ENCODE results near the gene FLNB. TPM values are rescaled to one million over a fixed set of nuclear protein-coding genes. Genes with fewer than 3 reads are reported as not detected.
A peak's percentile ranks its signal among the peaks of the same experiment; 100 is the strongest.

FLNB gene
- total and polyA plus RNA-seq, 2 experiments from 2014 or later = 69.4 to 172 TPM

GRCh38 chr3:58215317-58216025, 207.2 kb downstream of the FLNB start:
- no peaks in the 10 kb centered on the region for H3K9me2 ChIP-seq (replicated peaks; ENCODE audit: insufficient read depth)
- TF ChIP-seq EZH2phosphoT487 (IDR thresholded peaks at IDR 0.05; ENCODE audit: low read depth, severe bottlenecking, unreplicated experiment) = no peak
- no peak for TF ChIP-seq CTCF (IDR thresholded peaks at IDR 0.05; ENCODE audit: poor library complexity)
- TF ChIP-seq EZH2 (IDR thresholded peaks at IDR 0.05; ENCODE audit: borderline replicate concordance) = no peak

GRCh38 chr3:58216496-58217195, 208.4 kb downstream of the FLNB start:
- TF ChIP-seq EZH2 (IDR thresholded peaks at IDR 0.05; ENCODE audit: borderline replicate concordance) = no peak
- TF ChIP-seq CTCF (IDR thresholded peaks at IDR 0.05; ENCODE audit: poor library complexity) = no peak
- TF ChIP-seq EZH2phosphoT487 (IDR thresholded peaks at IDR 0.05; ENCODE audit: low read depth, severe bottlenecking, unreplicated experiment) = no peak
- H3K4me3 ChIP-seq = no peak overlapping the region
- H3K4me2 ChIP-seq = peak overlapping the region; percentile 62
- WGBS (ENCODE audit: low lambda C conversion rate, missing lambda C conversion rate) = 76% methylated on average over 10 of the region's 10 CpGs
- H3K79me2 ChIP-seq = no peaks in the 10 kb centered on the region
- H3K27me3 ChIP-seq = no peaks in the 10 kb centered on the region
- H3K9me2 ChIP-seq (replicated peaks; ENCODE audit: insufficient read depth) = no peaks in the 10 kb centered on the region
- no peak overlapping the region for H3K27ac ChIP-seq
- H2AFZ ChIP-seq = no peak overlapping the region
- no peak for DNase-seq (ENCODE audit: low spot score)
- no peaks in the 10 kb centered on the region for H4K20me1 ChIP-seq (ENCODE audit: insufficient read depth, poor library complexity, severe bottlenecking)
- no peaks in the 10 kb centered on the region for H3K36me3 ChIP-seq (replicated peaks; ENCODE audit: insufficient read depth, low read depth)
- peaks cover 2% of the 10 kb centered on the region for H3K4me1 ChIP-seq (ENCODE audit: insufficient read depth)
- no peaks in the 10 kb centered on the region for H3K9me3 ChIP-seq (ENCODE audit: low read depth)

More at GRCh38 chr3:58215317-58216025, 207.2 kb downstream of the FLNB start:
- Histone ChIP-seq H3K27me3 (no peaks in the 10 kb centered on the region), H4K20me1 (ENCODE audit: insufficient read depth, poor library complexity, severe bottlenecking) (no peaks in the 10 kb centered on the region), H2AFZ (no peak overlapping the region), H3K9me3 (ENCODE audit: low read depth) (no peaks in the 10 kb centered on the region), H3K4me3 (no peak overlapping the region), H3K4me2 (no peak overlapping the region), H3K4me1 (ENCODE audit: insufficient read depth) (no peaks in the 10 kb centered on the region), H3K79me2 (no peaks in the 10 kb centered on the region), H3K27ac (peak overlapping the region; percentile 75), H3K36me3 (replicated peaks; ENCODE audit: insufficient read depth, low read depth) (no peaks in the 10 kb centered on the region)
- no peak for DNase-seq (ENCODE audit: low spot score)
- WGBS (ENCODE audit: low lambda C conversion rate, missing lambda C conversion rate) = 78% methylated on average over 9 of the region's 10 CpGs

- no peak overlapping the region for H2AFZ ChIP-seq
- no peaks in the 10 kb centered on the region for H3K79me2 ChIP-seq
- no peaks in the 10 kb centered on the region for H3K27me3 ChIP-seq
- no peaks in the 10 kb centered on the region for H4K20me1 ChIP-seq (ENCODE audit: insufficient read depth, poor library complexity, severe bottlenecking)
- H3K9me3 ChIP-seq (ENCODE audit: low read depth) = no peaks in the 10 kb centered on the region
- no peak overlapping the region for H3K27ac ChIP-seq
- H3K36me3 ChIP-seq (replicated peaks; ENCODE audit: insufficient read depth, low read depth) = no peaks in the 10 kb centered on the region
- H3K4me2 ChIP-seq = peak overlapping the region; percentile 62
- peak; percentile 75 for DNase-seq (ENCODE audit: low spot score)
- TF ChIP-seq EZH2 (IDR thresholded peaks at IDR 0.05; ENCODE audit: borderline replicate concordance) = no peak
- peak; percentile 60 for TF ChIP-seq CTCF (IDR thresholded peaks at IDR 0.05; ENCODE audit: poor library complexity)
- peaks cover 5% of the 10 kb centered on the region for H3K4me1 ChIP-seq (ENCODE audit: insufficient read depth)
- H3K9me2 ChIP-seq (replicated peaks; ENCODE audit: insufficient read depth) = no peaks in the 10 kb centered on the region
- 25% methylated on average over 15 of the region's 15 CpGs for WGBS (ENCODE audit: low lambda C conversion rate, missing lambda C conversion rate)
- H3K4me3 ChIP-seq = no peak overlapping the region
Observed at GRCh38 chr3:58217209-58217811, 209.1 kb downstream of the FLNB start.

Measured in hepatocyte (in vitro differentiated cells).